AG04449 (cell line): Measurements from ENCODE around the gene NEU3.

Experiments used
- CTCF ChIA-PET: fragments of 350-600 bp; formaldehyde crosslinking; extraction: SDS; loops from one replicate; lab custom pipeline; 2021; ENCODE audit warnings: antibody characterized with exemption; lab: Yijun Ruan, JAX
- POLR2A ChIA-PET: fragments of 400-600, 350-600 bp; formaldehyde crosslinking; extraction: SDS; loops from one replicate; lab custom pipeline; 2020; ENCODE audit warnings: antibody characterized with exemption, inconsistent platforms; lab: Yijun Ruan, JAX
- DNase-seq: peaks from one replicate; pipeline ENCODE4 v3.0.0-alpha.2; 2010; ENCODE audit warnings: low read depth, low spot score
- H3K4me3 ChIP-seq: 2 replicates; pipeline ENCODE4 v1.5.1; 2011; ENCODE audit warnings: low read depth, mild to moderate bottlenecking, control low read depth, low read length
- TF ChIP-seq, protein P1 (sequence below): IDR thresholded peaks from one replicate; pipeline ENCODE4 v1.5.1; 2011; ENCODE audit warnings: mild to moderate bottlenecking, moderate library complexity, low read length, control low read depth, inconsistent platforms; ENCODE audit not compliant: insufficient read depth; ENCODE audit errors: missing control alignments

The NEU3 gene

DNA sequence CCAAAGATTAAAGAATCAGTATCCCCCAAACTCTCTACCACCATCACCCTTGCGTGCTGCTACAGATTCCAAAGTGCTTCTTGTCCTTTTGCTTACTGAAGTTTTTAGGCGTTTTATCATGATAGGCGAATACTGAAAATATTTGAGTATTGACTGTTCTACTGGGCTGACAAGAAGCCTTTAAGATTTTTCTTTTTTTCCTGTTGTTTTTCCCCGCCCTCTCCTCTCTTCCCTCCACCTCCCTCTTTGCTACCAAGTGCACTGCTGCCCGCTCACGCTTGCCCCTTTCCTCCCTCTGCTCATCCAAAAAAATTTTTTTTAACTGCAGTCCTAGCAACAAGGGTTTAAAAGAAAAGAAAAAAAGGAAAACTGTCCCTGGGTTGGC lies 39.0 kb upstream of the NEU3 start:
- DNase-seq = no peak
- ChIA-PET CTCF (interaction anchor here (1.4 to 1.5 kb wide), 2 partner anchors 23 to 299 kb away, joined by 3 to 6 read pairs; no protein-coding TSS in a partner anchor), POLR2A (interaction anchor here (1.1 kb wide), 1 partner anchor 9 kb away, joined by 7 read pairs; no protein-coding TSS in a partner anchor)
- peak overlapping the region; percentile 92 for H3K4me3 ChIP-seq
- TF ChIP-seq, protein P1, sequence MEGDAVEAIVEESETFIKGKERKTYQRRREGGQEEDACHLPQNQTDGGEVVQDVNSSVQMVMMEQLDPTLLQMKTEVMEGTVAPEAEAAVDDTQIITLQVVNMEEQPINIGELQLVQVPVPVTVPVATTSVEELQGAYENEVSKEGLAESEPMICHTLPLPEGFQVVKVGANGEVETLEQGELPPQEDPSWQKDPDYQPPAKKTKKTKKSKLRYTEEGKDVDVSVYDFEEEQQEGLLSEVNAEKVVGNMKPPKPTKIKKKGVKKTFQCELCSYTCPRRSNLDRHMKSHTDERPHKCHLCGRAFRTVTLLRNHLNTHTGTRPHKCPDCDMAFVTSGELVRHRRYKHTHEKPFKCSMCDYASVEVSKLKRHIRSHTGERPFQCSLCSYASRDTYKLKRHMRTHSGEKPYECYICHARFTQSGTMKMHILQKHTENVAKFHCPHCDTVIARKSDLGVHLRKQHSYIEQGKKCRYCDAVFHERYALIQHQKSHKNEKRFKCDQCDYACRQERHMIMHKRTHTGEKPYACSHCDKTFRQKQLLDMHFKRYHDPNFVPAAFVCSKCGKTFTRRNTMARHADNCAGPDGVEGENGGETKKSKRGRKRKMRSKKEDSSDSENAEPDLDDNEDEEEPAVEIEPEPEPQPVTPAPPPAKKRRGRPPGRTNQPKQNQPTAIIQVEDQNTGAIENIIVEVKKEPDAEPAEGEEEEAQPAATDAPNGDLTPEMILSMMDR = no peak

DNA sequence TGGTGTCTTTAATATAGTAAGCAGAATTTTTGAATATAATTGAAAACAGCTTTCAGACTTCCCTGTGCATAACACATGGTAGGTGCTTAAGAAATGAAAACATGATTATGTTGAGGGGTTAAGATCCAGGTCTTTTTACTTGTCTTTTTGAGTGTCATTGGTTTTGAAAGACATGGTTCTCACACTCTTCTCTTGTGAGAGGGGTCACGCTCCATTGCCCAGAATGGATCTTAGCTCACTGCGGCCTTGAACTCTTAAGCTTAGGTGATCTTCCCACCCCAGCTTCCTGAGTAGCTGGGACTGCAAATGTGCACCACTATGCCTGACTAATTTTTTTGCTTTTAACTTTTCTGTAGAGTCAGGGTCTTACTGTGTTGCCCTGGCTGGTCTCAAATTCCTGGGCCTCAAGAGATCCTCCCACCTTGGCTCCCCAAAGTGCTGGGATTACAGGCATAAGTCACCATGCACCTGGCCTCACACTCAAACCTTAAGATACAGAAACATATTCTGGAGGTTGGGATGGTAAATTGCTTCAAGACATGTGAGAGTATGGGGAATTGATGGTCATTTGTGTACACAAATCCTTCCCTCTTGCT lies 38.3 kb upstream of the NEU3 start:
- ChIA-PET POLR2A (no interaction called here), CTCF (interaction anchor here (1.3 to 1.5 kb wide), 3 partner anchors 20 to 298 kb away, joined by 3 to 6 read pairs (median 4); no protein-coding TSS in a partner anchor)
- peak overlapping the region; percentile 92 for H3K4me3 ChIP-seq
- DNase-seq = no peak
- TF ChIP-seq, protein P1 = no peak

DNA sequence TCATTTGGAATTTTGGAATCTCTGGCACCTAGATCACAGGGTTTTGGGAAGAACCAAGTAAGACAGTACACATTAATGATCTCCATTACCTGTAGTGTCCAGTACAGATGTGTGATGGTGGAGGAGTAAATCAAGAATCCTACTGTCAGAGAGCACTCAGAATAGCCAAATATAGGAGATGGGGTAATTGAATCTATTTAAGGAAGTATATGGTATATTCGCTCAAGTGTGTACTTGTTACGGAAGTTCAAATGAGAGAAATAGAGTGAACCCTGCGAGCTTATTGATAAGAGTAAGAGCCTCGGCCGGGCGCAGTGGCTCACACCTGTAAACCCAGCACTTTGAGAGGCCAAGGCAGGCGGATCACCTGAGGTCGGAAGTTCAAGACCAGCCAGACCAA lies 37.5 kb upstream of the NEU3 start:
- TF ChIP-seq, protein P1 = no peak
- no peak overlapping the region for H3K4me3 ChIP-seq
- ChIA-PET POLR2A (no interaction called here), CTCF (interaction anchor here (1.3 to 1.5 kb wide), 2 partner anchors 21 to 297 kb away, joined by 4 to 6 read pairs; no protein-coding TSS in a partner anchor)
- DNase-seq = no peak

DNA sequence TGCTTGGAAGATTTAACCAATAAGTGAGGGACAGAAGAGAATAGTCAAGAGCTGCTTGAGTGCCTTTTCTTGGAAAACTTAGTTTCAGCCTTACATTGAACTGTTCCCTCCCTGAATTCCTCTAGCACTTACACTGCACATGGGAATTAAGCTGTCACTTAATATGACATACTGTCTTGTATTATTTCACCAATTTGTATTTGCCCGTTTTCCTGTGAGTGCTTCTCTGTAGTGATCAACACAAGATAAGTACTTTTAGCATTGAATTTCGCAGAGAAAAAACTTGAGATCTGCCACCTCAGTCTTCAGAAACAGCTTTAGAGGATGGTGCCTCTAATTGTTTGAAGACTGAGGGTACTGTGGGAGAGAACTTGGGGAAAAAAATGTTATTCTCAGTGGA lies 36.0 kb upstream of the NEU3 start:
- ChIA-PET CTCF (interaction anchor here (0.6 to 2.4 kb wide), 5 partner anchors 9 to 303 kb away, joined by 3 to 6 read pairs (median 3); no protein-coding TSS in a partner anchor), POLR2A (no interaction called here)
- H3K4me3 ChIP-seq = no peak overlapping the region
- DNase-seq = no peak
- TF ChIP-seq, protein P1 = no peak

DNA sequence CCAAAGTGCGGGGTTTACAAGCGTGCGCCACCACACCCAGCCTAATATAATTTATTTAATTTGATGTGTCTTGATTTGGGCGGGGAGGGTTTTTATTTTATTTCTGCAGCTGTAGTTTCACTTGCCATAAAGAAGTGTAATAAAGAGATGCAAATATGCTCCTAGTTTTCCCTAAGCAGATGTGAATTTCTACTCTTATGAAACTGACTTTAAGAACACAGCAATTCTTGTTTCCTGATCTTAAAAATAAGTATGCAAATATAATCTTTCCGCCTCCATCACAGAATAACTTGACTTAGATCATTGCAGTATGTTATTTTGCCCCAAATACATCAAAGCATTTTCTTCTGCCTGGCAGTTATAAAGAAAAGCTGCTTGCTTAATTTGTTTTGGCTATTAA lies 35.3 kb upstream of the NEU3 start:
- POLR2A ChIA-PET = no interaction called here
- DNase-seq = no peak
- TF ChIP-seq, protein P1 = no peak
- CTCF ChIA-PET = interaction anchor here (1.1 to 2.4 kb wide), 3 partner anchors 10 to 252 kb away, joined by 3 to 7 read pairs (median 6); no protein-coding TSS in a partner anchor
- H3K4me3 ChIP-seq = no peak overlapping the region

GRCh38 chr11:74954199-74954598 lies 34.5 kb upstream of the NEU3 start:
- TF ChIP-seq, protein P1 = no peak
- ChIA-PET CTCF (interaction anchor here (0.8 to 2.4 kb wide), 5 partner anchors 9 to 288 kb away, joined by 3 to 7 read pairs (median 3); no protein-coding TSS in a partner anchor), POLR2A (no interaction called here)
- no peak for DNase-seq
- no peak overlapping the region for H3K4me3 ChIP-seq
